Measurements from ENCODE around the gene PRRC2C. TPM values are rescaled to one million over a fixed set of nuclear protein-coding genes. Genes with fewer than 3 reads are reported as not detected.
"Not testable (repeated sequence)": the region's sequence is repeated elsewhere in the genome, so short reads cannot be mapped to it uniquely, and the experiment has no call there.

PRRC2C gene
- total RNA-seq, 1 donor from 2014 or later: 152 TPM

GRCh38 chr1:171590022-171590421 is 104.7 kb downstream of the PRRC2C start:
- TF ChIP-seq CTCF (IDR thresholded peaks at IDR 0.05): no peak
- peaks cover 63% of the 10 kb centered on the region for H3K36me3 Mint-ChIP-seq (ENCODE audit: unreplicated experiment)
- H3K9me3 Mint-ChIP-seq (ENCODE audit: unreplicated experiment): no peaks in the 10 kb centered on the region
- no peak overlapping the region for H3K4me3 Mint-ChIP-seq (ENCODE audit: unreplicated experiment)
- H3K4me1 Mint-ChIP-seq (ENCODE audit: unreplicated experiment): peaks cover 10% of the 10 kb centered on the region
- DNase-seq (ENCODE audit: extremely low spot score, unreplicated experiment): no peak
- peak overlapping the region; percentile 65 for H3K27ac Mint-ChIP-seq (ENCODE audit: unreplicated experiment)
- no peaks in the 10 kb centered on the region for H3K27me3 Mint-ChIP-seq (ENCODE audit: unreplicated experiment)

- Mint-ChIP-seq H3K4me1 (ENCODE audit: unreplicated experiment) (peaks cover 2% of the 10 kb centered on the region), H3K9me3 (ENCODE audit: unreplicated experiment) (peaks cover 12% of the 10 kb centered on the region), H3K4me3 (ENCODE audit: unreplicated experiment) (no peak overlapping the region), H3K27ac (ENCODE audit: unreplicated experiment) (peak overlapping the region; percentile 54), H3K27me3 (ENCODE audit: unreplicated experiment) (no peaks in the 10 kb centered on the region), H3K36me3 (ENCODE audit: unreplicated experiment) (peaks cover 40% of the 10 kb centered on the region)
- no peak for DNase-seq (ENCODE audit: extremely low spot score, unreplicated experiment)
- no peak for TF ChIP-seq CTCF (IDR thresholded peaks at IDR 0.05)
Measured at GRCh38 chr1:171595324-171595723, 110.0 kb downstream of the PRRC2C start.

- Mint-ChIP-seq H3K27me3 (ENCODE audit: unreplicated experiment) (no peaks in the 10 kb centered on the region), H3K4me1 (ENCODE audit: unreplicated experiment) (peaks cover 2% of the 10 kb centered on the region), H3K9me3 (ENCODE audit: unreplicated experiment) (peaks cover 12% of the 10 kb centered on the region), H3K27ac (ENCODE audit: unreplicated experiment) (no peak overlapping the region), H3K4me3 (ENCODE audit: unreplicated experiment) (no peak overlapping the region), H3K36me3 (ENCODE audit: unreplicated experiment) (peaks cover 34% of the 10 kb centered on the region)
- no peak for DNase-seq (ENCODE audit: extremely low spot score, unreplicated experiment)
- TF ChIP-seq CTCF (IDR thresholded peaks at IDR 0.05): no peak
Measured at GRCh38 chr1:171596119-171596518, 110.8 kb downstream of the PRRC2C start.

GRCh38 chr1:171596705-171597104 is 111.4 kb downstream of the PRRC2C start:
- Mint-ChIP-seq H3K36me3 (ENCODE audit: unreplicated experiment) (peaks cover 28% of the 10 kb centered on the region), H3K27ac (ENCODE audit: unreplicated experiment) (no peak overlapping the region), H3K27me3 (ENCODE audit: unreplicated experiment) (no peaks in the 10 kb centered on the region), H3K4me3 (ENCODE audit: unreplicated experiment) (no peak overlapping the region), H3K9me3 (ENCODE audit: unreplicated experiment) (peaks cover 12% of the 10 kb centered on the region), H3K4me1 (ENCODE audit: unreplicated experiment) (peaks cover 2% of the 10 kb centered on the region)
- no peak for DNase-seq (ENCODE audit: extremely low spot score, unreplicated experiment)
- no peak for TF ChIP-seq CTCF (IDR thresholded peaks at IDR 0.05)

- peaks cover 26% of the 10 kb centered on the region for H3K36me3 Mint-ChIP-seq (ENCODE audit: unreplicated experiment)
- no peak for TF ChIP-seq CTCF (IDR thresholded peaks at IDR 0.05)
- H3K9me3 Mint-ChIP-seq (ENCODE audit: unreplicated experiment): peaks cover 12% of the 10 kb centered on the region
- H3K4me3 Mint-ChIP-seq (ENCODE audit: unreplicated experiment): no peak overlapping the region
- no peak overlapping the region for H3K27ac Mint-ChIP-seq (ENCODE audit: unreplicated experiment)
- H3K27me3 Mint-ChIP-seq (ENCODE audit: unreplicated experiment): no peaks in the 10 kb centered on the region
- no peak for DNase-seq (ENCODE audit: extremely low spot score, unreplicated experiment)
- peaks cover 2% of the 10 kb centered on the region for H3K4me1 Mint-ChIP-seq (ENCODE audit: unreplicated experiment)
Measured at GRCh38 chr1:171597203-171597602, 111.9 kb downstream of the PRRC2C start.

- not testable (repeated sequence) for DNase-seq (ENCODE audit: extremely low spot score, unreplicated experiment); H3K4me3 Mint-ChIP-seq (ENCODE audit: unreplicated experiment); H3K27ac Mint-ChIP-seq (ENCODE audit: unreplicated experiment); H3K4me1 Mint-ChIP-seq (ENCODE audit: unreplicated experiment); H3K27me3 Mint-ChIP-seq (ENCODE audit: unreplicated experiment)
- H3K9me3 Mint-ChIP-seq (ENCODE audit: unreplicated experiment): peaks cover 12% of the 10 kb centered on the region
- peaks cover 12% of the 10 kb centered on the region for H3K36me3 Mint-ChIP-seq (ENCODE audit: unreplicated experiment)
Measured at GRCh38 chr1:171600310-171600709, 115.0 kb downstream of the PRRC2C start.

Data from osteocyte (in vitro differentiated cells).